ENCODE data around the gene TMOD2. TPM values are rescaled to one million over a fixed set of nuclear protein-coding genes. Genes with fewer than 3 reads are reported as not detected.

TMOD2 gene
- polyA plus RNA-seq, 1 donor (not counting 4 experiments of a cell fraction or from before 2014, with no cell fraction given): 5.2 TPM

GRCh38 chr15:51840692-51841091, 89.3 kb downstream of the TMOD2 start:
- no peak overlapping the region for H3K4me3 ChIP-seq (ENCODE audit: control insufficient read depth in 2 of 3, extremely low read depth in 1 of 3, insufficient read depth in 2 of 3, low read depth in 1 of 3, low read length in 3 of 3)
- H3K9ac ChIP-seq (ENCODE audit: control insufficient read depth, extremely low read depth, insufficient read depth, low read length): no peak overlapping the region
- dilution Hi-C loops (cut with MboI; ENCODE audit: extremely low pct_ligation_motif_present, low sequenced_read_pairs): no loop called here
- H3K9me1 ChIP-seq (ENCODE audit: control insufficient read depth, extremely low read depth, insufficient read depth, low read length): peaks cover 4% of the 10 kb centered on the region
- H3K9me3 ChIP-seq (ENCODE audit: control insufficient read depth, low read depth, low read length): no peaks in the 10 kb centered on the region
- H3K27ac ChIP-seq (ENCODE audit: control insufficient read depth, insufficient read depth, low read length): no peak overlapping the region
- H3K4me1 ChIP-seq (ENCODE audit: control insufficient read depth, extremely low read depth, insufficient read depth, low read length): peaks cover 78% of the 10 kb centered on the region
- FAIRE-seq (no peak), DNase-seq (ENCODE audit: low read depth, low spot score) (no peak)
- H2AFZ ChIP-seq (ENCODE audit: control insufficient read depth, low read length): no peak overlapping the region
- H4K20me1 ChIP-seq (ENCODE audit: control insufficient read depth, extremely low read depth, insufficient read depth, low read length): peaks cover 20% of the 10 kb centered on the region
- peaks cover 98% of the 10 kb centered on the region for H3K79me2 ChIP-seq (ENCODE audit: control insufficient read depth, insufficient read depth, low read length)
- no peak overlapping the region for H3K4me2 ChIP-seq (ENCODE audit: control insufficient read depth, extremely low read depth, insufficient read depth, low read depth, low read length)
- H3K36me3 ChIP-seq (ENCODE audit: control insufficient read depth in 2 of 2, extremely low read depth in 1 of 2, insufficient read depth in 2 of 2, low read length in 2 of 2): peaks cover 2 to 3% of the 10 kb centered on the region in 2 experiments
- TF ChIP-seq CTCF (optimal IDR thresholded peaks at IDR 0.05 in 1 of 3, IDR thresholded peaks at IDR 0.05 in 1 of 3, conservative IDR thresholded peaks at IDR 0.05 in 1 of 3; ENCODE audit: extremely low read depth in 1 of 3, insufficient read depth in 2 of 3, low read length in 3 of 3) (no peak), EZH2 (IDR thresholded peaks at IDR 0.05; ENCODE audit: low read length) (no peak)
- H3K27me3 ChIP-seq (ENCODE audit: control insufficient read depth, extremely low read depth, insufficient read depth, low read length): no peaks in the 10 kb centered on the region

- Histone ChIP-seq H2AFZ (ENCODE audit: control insufficient read depth, low read length) (no peak overlapping the region), H3K9me3 (ENCODE audit: control insufficient read depth, low read depth, low read length) (no peaks in the 10 kb centered on the region), H3K36me3 (ENCODE audit: control insufficient read depth in 2 of 2, extremely low read depth in 1 of 2, insufficient read depth in 2 of 2, low read length in 2 of 2) (peaks cover 2 to 3% of the 10 kb centered on the region in 2 experiments), H3K9me1 (ENCODE audit: control insufficient read depth, extremely low read depth, insufficient read depth, low read length) (peaks cover 4% of the 10 kb centered on the region), H3K27ac (ENCODE audit: control insufficient read depth, insufficient read depth, low read length) (peak overlapping the region; percentile 88), H3K27me3 (ENCODE audit: control insufficient read depth, extremely low read depth, insufficient read depth, low read length) (no peaks in the 10 kb centered on the region), H3K79me2 (ENCODE audit: control insufficient read depth, insufficient read depth, low read length) (peaks cover 97% of the 10 kb centered on the region), H3K4me2 (ENCODE audit: control insufficient read depth, extremely low read depth, insufficient read depth, low read depth, low read length) (peak overlapping the region; percentile 83), H3K9ac (ENCODE audit: control insufficient read depth, extremely low read depth, insufficient read depth, low read length) (no peak overlapping the region), H3K4me3 (ENCODE audit: control insufficient read depth in 2 of 3, extremely low read depth in 1 of 3, insufficient read depth in 2 of 3, low read depth in 1 of 3, low read length in 3 of 3) (no peak overlapping the region), H3K4me1 (ENCODE audit: control insufficient read depth, extremely low read depth, insufficient read depth, low read length) (peaks cover 82% of the 10 kb centered on the region), H4K20me1 (ENCODE audit: control insufficient read depth, extremely low read depth, insufficient read depth, low read length) (peaks cover 16% of the 10 kb centered on the region)
- DNase-seq (ENCODE audit: low read depth, low spot score) (no peak), FAIRE-seq (no peak)
- dilution Hi-C loops (cut with MboI; ENCODE audit: extremely low pct_ligation_motif_present, low sequenced_read_pairs): no loop called here
- TF ChIP-seq EZH2 (IDR thresholded peaks at IDR 0.05; ENCODE audit: low read length): no peak
- TF ChIP-seq CTCF (optimal IDR thresholded peaks at IDR 0.05 in 1 of 3, IDR thresholded peaks at IDR 0.05 in 1 of 3, conservative IDR thresholded peaks at IDR 0.05 in 1 of 3; ENCODE audit: extremely low read depth in 1 of 3, insufficient read depth in 2 of 3, low read length in 3 of 3): no peak
Measured at GRCh38 chr15:51841406-51842040, 90.1 kb downstream of the TMOD2 start.
